A549 treated with Hydrocortisone at 1 μM for 4 hours (cell line): Measurements from ENCODE around the gene CD55. TPM values are rescaled to one million over a fixed set of nuclear protein-coding genes. Genes with fewer than 3 reads are reported as not detected.

Experiments used
- total RNA-seq: library from RNA; stranded (reverse); fragments of 200-300 nt; extraction: Qiagen RNA extraction; gene quantifications from 5 replicates; pipeline ENCODE4 v1.2.3, GENCODE V29; 2022

CD55 gene, protein sequence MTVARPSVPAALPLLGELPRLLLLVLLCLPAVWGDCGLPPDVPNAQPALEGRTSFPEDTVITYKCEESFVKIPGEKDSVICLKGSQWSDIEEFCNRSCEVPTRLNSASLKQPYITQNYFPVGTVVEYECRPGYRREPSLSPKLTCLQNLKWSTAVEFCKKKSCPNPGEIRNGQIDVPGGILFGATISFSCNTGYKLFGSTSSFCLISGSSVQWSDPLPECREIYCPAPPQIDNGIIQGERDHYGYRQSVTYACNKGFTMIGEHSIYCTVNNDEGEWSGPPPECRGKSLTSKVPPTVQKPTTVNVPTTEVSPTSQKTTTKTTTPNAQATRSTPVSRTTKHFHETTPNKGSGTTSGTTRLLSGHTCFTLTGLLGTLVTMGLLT
- total RNA-seq = 78.9 to 121 TPM (median 108 TPM) in 5 replicates

DNA sequence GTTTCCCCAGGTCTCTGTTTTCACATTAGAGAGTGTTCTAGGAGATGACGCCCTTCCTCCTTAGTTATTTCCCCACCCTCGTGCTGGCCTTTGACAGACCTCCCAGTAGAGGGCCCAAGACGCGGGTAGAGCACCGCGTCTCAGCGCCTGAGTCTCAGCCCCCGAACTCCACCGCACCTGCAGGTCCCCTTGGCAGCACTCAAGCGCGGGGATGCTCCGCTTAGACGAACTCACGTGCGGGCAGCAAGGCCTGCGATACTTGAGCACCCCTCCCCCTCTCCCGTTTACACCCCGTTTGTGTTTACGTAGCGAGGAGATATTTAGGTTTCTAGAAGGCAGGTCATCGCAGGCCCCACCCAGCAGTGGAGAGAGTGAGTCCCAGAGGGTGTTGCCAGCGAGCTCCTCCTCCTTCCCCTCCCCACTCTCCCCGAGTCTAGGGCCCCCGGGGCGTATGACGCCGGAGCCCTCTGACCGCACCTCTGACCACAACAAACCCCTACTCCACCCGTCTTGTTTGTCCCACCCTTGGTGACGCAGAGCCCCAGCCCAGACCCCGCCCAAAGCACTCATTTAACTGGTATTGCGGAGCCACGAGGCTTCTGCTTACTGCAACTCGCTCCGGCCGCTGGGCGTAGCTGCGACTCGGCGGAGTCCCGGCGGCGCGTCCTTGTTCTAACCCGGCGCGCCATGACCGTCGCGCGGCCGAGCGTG lies at the start of gene CD55:
CD55 (plus strand) TSS at position 600 of the 711 bp plus-strand sequence; CDS start at position 688, 88 bp downstream.

Other genes starting within 250 kb of the CD55 start
- 1.1 to 2.2 TPM (median 1.4 TPM) in 5 replicates for gene C4BPB, start 232.8 kb upstream of the CD55 start, total RNA-seq
- 0.45 to 0.99 TPM (median 0.53 TPM) in 5 replicates for gene C4BPA, start 217.4 kb upstream of the CD55 start, total RNA-seq
- 0.02 to 0.03 TPM in 2 of 5 replicates, not detected in the others for gene CR2, start 132.7 kb downstream of the CD55 start, total RNA-seq
- gene CR1, start 174.5 kb downstream of the CD55 start, total RNA-seq = not detected in 5 replicates